Natural killer cell (primary cell): Measurements from ENCODE around the gene SRSF2. TPM values are rescaled to one million over a fixed set of nuclear protein-coding genes. Genes with fewer than 3 reads are reported as not detected.

Experiments used
- ATAC-seq, 3 donors: fragments of 150-1000 bp in 2 of 3; fragments of 200-7000 bp in 1 of 3; cut with Tn5 transposase; 1 replicate in 1 of 3; 2 replicates in 2 of 3; pipeline ENCODE4 v1.10.0; 2021; ENCODE audit warnings: mild to moderate bottlenecking in 2 of 3, moderate library complexity in 2 of 3
- DNase-seq, 2 donors: peaks; one replicate each; pipeline versions ENCODE4 v3.0.0 to v3.0.0-alpha.2; 2013 to 2021; ENCODE audit warnings: mixed read lengths in 1 of 2
- H3K27ac ChIP-seq: one replicate; pipeline ENCODE4 v1.5.1; 2013; ENCODE audit warnings: mild to moderate bottlenecking, low read length
- H3K27me3 ChIP-seq: one replicate; pipeline ENCODE4 v1.6.1; 2013; ENCODE audit warnings: low read length; ENCODE audit not compliant: control insufficient read depth, insufficient read depth
- H3K36me3 ChIP-seq: one replicate; pipeline ENCODE4 v1.6.1; 2013; ENCODE audit warnings: low read length; ENCODE audit not compliant: control insufficient read depth, insufficient read depth
- H3K4me1 ChIP-seq: one replicate; pipeline ENCODE4 v1.6.1; 2013; ENCODE audit warnings: low read length; ENCODE audit not compliant: control insufficient read depth, insufficient read depth
- H3K4me3 ChIP-seq: one replicate; pipeline ENCODE4 v1.5.1; 2013; ENCODE audit warnings: low read length
- H3K9me3 ChIP-seq: one replicate; pipeline ENCODE4 v1.6.1; 2013; ENCODE audit warnings: low read length; ENCODE audit not compliant: control insufficient read depth, insufficient read depth
- H3K27ac Mint-ChIP-seq, 2 donors: one replicate each; pipeline ENCODE4 v1.8.0; 2022; ENCODE audit warnings: mild to moderate bottlenecking in 2 of 2, mixed read lengths in 2 of 2, moderate library complexity in 1 of 2
- H3K27me3 Mint-ChIP-seq, 2 donors: one replicate each; pipeline ENCODE4 v1.8.0; 2022; ENCODE audit warnings: low read depth in 2 of 2, mixed read lengths in 2 of 2
- H3K36me3 Mint-ChIP-seq: one replicate; pipeline ENCODE4 v1.8.0; 2022; ENCODE audit warnings: mixed read lengths
- H3K4me1 Mint-ChIP-seq, 2 donors: one replicate each; pipeline ENCODE4 v1.8.0; 2022; ENCODE audit warnings: mixed read lengths in 2 of 2
- H3K4me3 Mint-ChIP-seq: one replicate; pipeline ENCODE4 v1.8.0; 2022; ENCODE audit warnings: mild to moderate bottlenecking, moderate library complexity, mixed read lengths
- H3K9me3 Mint-ChIP-seq, 2 donors: one replicate each; pipeline ENCODE4 v1.8.0; 2022; ENCODE audit warnings: mixed read lengths in 2 of 2
- CTCF ChIP-seq: fragments of 200-600 bp; IDR thresholded peaks from one replicate; pipeline ENCODE4 v1.8.0; 2022; ENCODE audit warnings: antibody characterized with exemption
- WGBS: methylation state at CpG from one replicate; pipeline ENCODE4 v1.1.7; 2013; ENCODE audit warnings: missing lambda C conversion rate; ENCODE audit not compliant: insufficient coverage; 5-methylcytosine and 5-hydroxymethylcytosine counted together
- intact Hi-C: fragments of 100-400 bp; cut with micrococcal nuclease; formaldehyde crosslinking; loops from one replicate; pipeline ENCODE4 v1.14.2; 2022
- total RNA-seq, 4 donors: library from RNA; stranded (reverse); fragments of 120-200 nt in 1 of 4; gene quantifications; one replicate each; pipeline versions ENCODE4 v1.2.3 to v1.2.4, GENCODE V29; 2013 to 2022

Gene SRSF2
- total RNA-seq, 3 donors from 2014 or later (not counting 1 experiment from before 2014, with no cell fraction given): 402 to 548 (median 503) TPM

- Histone ChIP-seq H3K27me3 (no peaks in the 10 kb centered on the region), H3K9me3 (no peaks in the 10 kb centered on the region), H3K36me3 (peaks cover 10% of the 10 kb centered on the region), H3K4me3 (no peak overlapping the region), H3K4me1 (peaks cover 2% of the 10 kb centered on the region), H3K27ac (no peak overlapping the region)
- DNase-seq (no peak), ATAC-seq (no peak)
- 100% methylated on average over 2 of the region's 3 CpGs for WGBS
- TF ChIP-seq CTCF: no peak
- Mint-ChIP-seq H3K4me1 (peaks cover 0 to 3% of the 10 kb centered on the region in 2 donors), H3K36me3 (no peaks in the 10 kb centered on the region), H3K9me3 (no peaks in the 10 kb centered on the region), H3K27ac (no peak overlapping the region), H3K4me3 (no peak overlapping the region), H3K27me3 (no peaks in the 10 kb centered on the region)
- intact Hi-C loops: no loop called here
Measured at GRCh38 chr17:76758570-76758969, 21.4 kb upstream of the SRSF2 start.

GRCh38 chr17:76757256-76757655 lies 20.1 kb upstream of the SRSF2 start:
- H3K4me1 Mint-ChIP-seq: peaks cover 0 to 8% of the 10 kb centered on the region in 2 donors
- 97% methylated on average over 5 of the region's 5 CpGs for WGBS
- no peak overlapping the region for H3K4me3 ChIP-seq
- H3K9me3 Mint-ChIP-seq: no peaks in the 10 kb centered on the region
- DNase-seq (no peak), ATAC-seq (no peak)
- H3K27me3 Mint-ChIP-seq: no peaks in the 10 kb centered on the region
- no peaks in the 10 kb centered on the region for H3K27me3 ChIP-seq
- H3K27ac ChIP-seq: no peak overlapping the region
- intact Hi-C loops: no loop called here
- no peak for TF ChIP-seq CTCF
- H3K9me3 ChIP-seq: no peaks in the 10 kb centered on the region
- H3K4me1 ChIP-seq: peaks cover 11% of the 10 kb centered on the region
- H3K36me3 Mint-ChIP-seq: no peaks in the 10 kb centered on the region
- no peak overlapping the region for H3K27ac Mint-ChIP-seq
- H3K4me3 Mint-ChIP-seq: no peak overlapping the region
- peaks cover 10% of the 10 kb centered on the region for H3K36me3 ChIP-seq

GRCh38 chr17:76755285-76755684 lies 18.2 kb upstream of the SRSF2 start:
- peak overlapping the region; percentile 13 for H3K4me3 Mint-ChIP-seq
- no peak overlapping the region for H3K27ac ChIP-seq
- H3K27ac Mint-ChIP-seq: no peak overlapping the region

More at GRCh38 chr17:76755285-76755684, 18.2 kb upstream of the SRSF2 start:
- no peaks in the 10 kb centered on the region for H3K27me3 Mint-ChIP-seq
- DNase-seq (no peak), ATAC-seq (no peak)
- no peaks in the 10 kb centered on the region for H3K9me3 ChIP-seq
- peaks cover 19% of the 10 kb centered on the region for H3K4me1 ChIP-seq
- no peak overlapping the region for H3K4me3 ChIP-seq
- WGBS: 100% methylated on average over 1 of the region's 2 CpGs
- intact Hi-C loops: no loop called here
- H3K36me3 Mint-ChIP-seq: no peaks in the 10 kb centered on the region
- no peaks in the 10 kb centered on the region for H3K27me3 ChIP-seq
- peaks cover 10% of the 10 kb centered on the region for H3K36me3 ChIP-seq
- H3K4me1 Mint-ChIP-seq: peaks cover 0 to 8% of the 10 kb centered on the region in 2 donors
- H3K9me3 Mint-ChIP-seq: no peaks in the 10 kb centered on the region
- TF ChIP-seq CTCF: no peak
